Lung (tissue), 12 donors: ENCODE data around the gene ZDHHC1. TPM values are rescaled to one million over a fixed set of nuclear protein-coding genes. Genes with fewer than 3 reads are reported as not detected.
"Not testable (repeated sequence)": the region's sequence is repeated elsewhere in the genome, so short reads cannot be mapped to it uniquely, and the experiment has no call there.

Source experiments
- ATAC-seq: fragments of 200-7000 bp; cut with Tn5 transposase; one replicate; pipeline ENCODE4 v1.9.1; 2020; ENCODE audit warnings: moderate number of reproducible peaks; ENCODE audit not compliant: insufficient read depth, low FRiP score
- DNase-seq, 3 donors: peaks; one replicate each; pipeline ENCODE4 v3.0.0-alpha.2; 2013 to 2017
- H3K27ac ChIP-seq, 2 donors: one replicate each; pipeline ENCODE4 v1.5.1; 2013; ENCODE audit warnings: mild to moderate bottlenecking in 2 of 2, moderate library complexity in 2 of 2, control low read depth in 1 of 2, inconsistent platforms in 1 of 2, low read depth in 1 of 2, low read length in 1 of 2
- H3K27me3 ChIP-seq, 3 donors: one replicate each; pipeline ENCODE4 v1.5.1; 2013; ENCODE audit warnings: low read length in 2 of 3; ENCODE audit not compliant: control insufficient read depth in 3 of 3, insufficient read depth in 3 of 3
- H3K36me3 ChIP-seq, 4 donors: one replicate each; pipeline ENCODE4 v1.5.1; 2013; ENCODE audit warnings: low read length in 4 of 4, mild to moderate bottlenecking in 1 of 4, moderate library complexity in 1 of 4; ENCODE audit not compliant: control insufficient read depth in 4 of 4, insufficient read depth in 4 of 4
- H3K4me1 ChIP-seq, 5 donors: one replicate each; pipeline ENCODE4 v1.5.1; 2013; ENCODE audit warnings: low read length in 5 of 5, mild to moderate bottlenecking in 2 of 5, moderate library complexity in 1 of 5; ENCODE audit not compliant: control insufficient read depth in 5 of 5, insufficient read depth in 5 of 5
- H3K4me3 ChIP-seq: one replicate; pipeline ENCODE4 v1.5.1; 2013; ENCODE audit warnings: mild to moderate bottlenecking, control low read depth, moderate library complexity
- H3K9ac ChIP-seq, 2 donors: one replicate each; pipeline ENCODE4 v1.5.1; 2013; ENCODE audit warnings: low read length in 2 of 2, control low read depth in 1 of 2; ENCODE audit not compliant: insufficient read depth in 1 of 2
- H3K9me3 ChIP-seq, 4 donors: one replicate each; pipeline ENCODE4 v1.5.1; 2013; ENCODE audit warnings: low read length in 3 of 4, mild to moderate bottlenecking in 1 of 4, moderate library complexity in 1 of 4; ENCODE audit not compliant: control insufficient read depth in 4 of 4, insufficient read depth in 3 of 4
- WGBS, 2 donors: extraction: QIAGEN DNeasy Blood & Tissue Kit; methylation state at CpG; one replicate each; pipeline ENCODE4 v1.1.7; 2013; 5-methylcytosine and 5-hydroxymethylcytosine counted together
- polyA plus RNA-seq, 2 donors: library from polyadenylated mRNA; stranded (reverse); fragments of 200-250 nt; gene quantifications; one replicate each; pipeline ENCODE4 v1.2.1, GENCODE V29; 2013
- total RNA-seq, 2 donors: library from RNA; depleted of rRNA in 1 of 2; stranded (reverse); fragments of >200 nt in 1 of 2; gene quantifications; one replicate each; pipeline ENCODE4 v1.2.1, GENCODE V29; 2014 to 2021
- TF ChIP-seq, protein P1 (sequence below): IDR thresholded peaks from 2 replicates; pipeline ENCODE4 v1.5.1; 2012; ENCODE audit warnings: mild to moderate bottlenecking; ENCODE audit errors: control extremely low read depth, extremely low read depth
- donor health status: control.
- donor health status: control.
- donor health status: Bipolar disorder and iron deficiency.
- donor health status: healthy.
- donor health status: DM: yes; HTN: yes; CAD: no.

The ZDHHC1 gene
- total and polyA plus RNA-seq, 4 donors = 10.9 to 31.8 (median 21.2) TPM

- no peak overlapping the region for H3K9ac ChIP-seq
- 95 to 96% methylated on average over 3 of the region's 3 CpGs for WGBS, 2 donors
- peaks cover 0 to 2% (median 0%) of the 10 kb centered on the region in 3 donors for H3K27me3 ChIP-seq
- TF ChIP-seq, protein P1, sequence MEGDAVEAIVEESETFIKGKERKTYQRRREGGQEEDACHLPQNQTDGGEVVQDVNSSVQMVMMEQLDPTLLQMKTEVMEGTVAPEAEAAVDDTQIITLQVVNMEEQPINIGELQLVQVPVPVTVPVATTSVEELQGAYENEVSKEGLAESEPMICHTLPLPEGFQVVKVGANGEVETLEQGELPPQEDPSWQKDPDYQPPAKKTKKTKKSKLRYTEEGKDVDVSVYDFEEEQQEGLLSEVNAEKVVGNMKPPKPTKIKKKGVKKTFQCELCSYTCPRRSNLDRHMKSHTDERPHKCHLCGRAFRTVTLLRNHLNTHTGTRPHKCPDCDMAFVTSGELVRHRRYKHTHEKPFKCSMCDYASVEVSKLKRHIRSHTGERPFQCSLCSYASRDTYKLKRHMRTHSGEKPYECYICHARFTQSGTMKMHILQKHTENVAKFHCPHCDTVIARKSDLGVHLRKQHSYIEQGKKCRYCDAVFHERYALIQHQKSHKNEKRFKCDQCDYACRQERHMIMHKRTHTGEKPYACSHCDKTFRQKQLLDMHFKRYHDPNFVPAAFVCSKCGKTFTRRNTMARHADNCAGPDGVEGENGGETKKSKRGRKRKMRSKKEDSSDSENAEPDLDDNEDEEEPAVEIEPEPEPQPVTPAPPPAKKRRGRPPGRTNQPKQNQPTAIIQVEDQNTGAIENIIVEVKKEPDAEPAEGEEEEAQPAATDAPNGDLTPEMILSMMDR = no peak
- H3K27ac ChIP-seq = no peak overlapping the region
- no peaks in the 10 kb centered on the region for H3K36me3 ChIP-seq
- H3K9me3 ChIP-seq = no peaks in the 10 kb centered on the region
- ATAC-seq (no peak), DNase-seq (no peak)
- H3K4me1 ChIP-seq = peaks cover 0 to 16% (median 2%) of the 10 kb centered on the region in 5 donors
- H3K4me3 ChIP-seq = no peak overlapping the region
Observed at GRCh38 chr16:67419502-67419901, 3.2 kb upstream of the ZDHHC1 start.

GRCh38 chr16:67417333-67418061, 1.2 kb upstream of the ZDHHC1 start:
- no peak for ATAC-seq
- peaks cover 0 to 3% (median 0%) of the 10 kb centered on the region in 4 donors for H3K36me3 ChIP-seq
- WGBS, 2 donors = 75 to 85% methylated on average over 2 of the region's 2 CpGs
- no peaks in the 10 kb centered on the region for H3K27me3 ChIP-seq
- TF ChIP-seq, protein P1 = no peak
- H3K4me3 ChIP-seq = no peak overlapping the region
- no peak overlapping the region for H3K9ac ChIP-seq
- no peak overlapping the region for H3K27ac ChIP-seq
- H3K4me1 ChIP-seq = peaks cover 0 to 10% (median 3%) of the 10 kb centered on the region in 5 donors
- no peaks in the 10 kb centered on the region for H3K9me3 ChIP-seq
- no peak for DNase-seq

DNA sequence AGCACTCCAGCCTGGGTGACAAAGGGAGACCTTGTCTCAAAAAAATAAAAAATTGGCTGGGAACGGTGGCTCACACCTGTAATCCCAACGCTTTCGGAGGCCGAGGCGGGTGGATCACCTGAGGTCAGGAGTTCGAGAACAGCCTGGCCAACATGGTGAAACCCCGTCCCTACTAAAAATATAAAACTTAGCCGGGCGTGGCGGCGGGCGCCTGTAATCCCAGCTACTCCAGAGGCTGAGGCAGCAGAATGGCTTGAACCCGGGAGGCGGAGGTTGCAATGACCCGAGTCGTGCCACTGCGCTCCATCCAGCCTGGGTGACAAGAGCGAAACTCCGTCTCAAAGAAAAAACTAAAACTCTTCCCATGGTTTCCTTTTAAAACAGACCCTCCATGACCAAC, 856 bp downstream of the ZDHHC1 start:
- not testable (repeated sequence) for ATAC-seq, H3K9me3 ChIP-seq, H3K27me3 ChIP-seq, DNase-seq, H3K36me3 ChIP-seq
- Histone ChIP-seq H3K9ac (peak overlapping the region; percentile 56 to 89), H3K4me1 (peaks cover 0 to 10% (median 2%) of the 10 kb centered on the region in 5 donors), H3K4me3 (peak overlapping the region; percentile 59), H3K27ac (peak overlapping the region; percentile 82 to 93)
- 94 to 96% methylated on average over 19 of the region's 19 CpGs for WGBS, 2 donors

GRCh38 chr16:67413978-67414911, 2.0 kb downstream of the ZDHHC1 start:
- TF ChIP-seq, protein P1 = no peak
- Histone ChIP-seq H3K4me3 (no peak overlapping the region), H3K4me1 (peaks cover 0 to 10% (median 2%) of the 10 kb centered on the region in 5 donors), H3K9me3 (no peaks in the 10 kb centered on the region), H3K36me3 (peaks cover 0 to 3% (median 0%) of the 10 kb centered on the region in 4 donors), H3K27ac (peak overlapping the region; percentile 20 to 36), H3K9ac (no peak overlapping the region), H3K27me3 (no peaks in the 10 kb centered on the region)
- ATAC-seq (no peak), DNase-seq (no peak)
- WGBS, 2 donors = 57 to 72% methylated on average over 6 of the region's 6 CpGs
